Glomerular endothelial cell (primary cell): ENCODE results near the gene GLMP. TPM values are rescaled to one million over a fixed set of nuclear protein-coding genes. Genes with fewer than 3 reads are reported as not detected.
"Not testable (repeated sequence)": the region's sequence is repeated elsewhere in the genome, so short reads cannot be mapped to it uniquely, and the experiment has no call there.

Experiments
- DNase-seq: peaks from one replicate; pipeline ENCODE4 v3.0.0-alpha.2; 2011; ENCODE audit warnings: low read depth, low spot score; ENCODE audit errors: extremely low read depth
- total RNA-seq: library from RNA; depleted of rRNA; stranded (reverse); fragments of >200 nt; gene quantifications from 2 replicates; pipeline ENCODE4 v1.2.3, GENCODE V29; 2015

The GLMP gene
- total RNA-seq: 106 and 141 TPM in 2 replicates

GRCh38 chr1:156295391-156295947 is at the start of gene GLMP:
TSS of gene GLMP (minus strand) at chr1:156295679. CDS start at chr1:156295645, 34 bp downstream.
- DNase-seq: no peak

- DNase-seq: no peak
Measured at GRCh38 chr1:156344409-156344808, 48.9 kb upstream of the GLMP start.

- no peak for DNase-seq
Measured at GRCh38 chr1:156342166-156342955, 46.9 kb upstream of the GLMP start.

- DNase-seq: peak; percentile 99
Measured at GRCh38 chr1:156338180-156338976, 42.9 kb upstream of the GLMP start, which contains the start of the genes CCT3 and TSACC. TSS of gene CCT3 (minus strand) at chr1:156338292. CDS start at chr1:156338184, 108 bp downstream. TSS of gene TSACC (plus strand) at chr1:156338526. CDS start at chr1:156339758, 1,232 bp downstream.

- DNase-seq: no peak
Measured at GRCh38 chr1:156337888-156338179, 42.4 kb upstream of the GLMP start.

- no peak for DNase-seq
Measured at GRCh38 chr1:156337052-156337887, 41.8 kb upstream of the GLMP start.

GRCh38 chr1:156336242-156336641 is 40.8 kb upstream of the GLMP start:
- DNase-seq: no peak

- not testable (repeated sequence) for DNase-seq
Measured at GRCh38 chr1:156323179-156323578, 27.7 kb upstream of the GLMP start.

- DNase-seq: no peak
Measured at GRCh38 chr1:156320560-156320959, 25.1 kb upstream of the GLMP start.

- no peak for DNase-seq
Measured at GRCh38 chr1:156319664-156320063, 24.2 kb upstream of the GLMP start.

- no peak for DNase-seq
Measured at GRCh38 chr1:156316909-156317308, 21.4 kb upstream of the GLMP start.

- DNase-seq: no peak
Measured at GRCh38 chr1:156310962-156311361, 15.5 kb upstream of the GLMP start.

GRCh38 chr1:156308078-156308477 is 12.6 kb upstream of the GLMP start:
- no peak for DNase-seq

GRCh38 chr1:156305215-156305614 is 9.7 kb upstream of the GLMP start:
- no peak for DNase-seq

GRCh38 chr1:156303241-156303640 is 7.8 kb upstream of the GLMP start:
- DNase-seq: no peak

GRCh38 chr1:156298852-156299357 is 3.4 kb upstream of the GLMP start, which contains the start of gene VHLL:
TSS of gene VHLL (minus strand) at chr1:156299307. CDS start at chr1:156299189, 118 bp downstream.
- DNase-seq: no peak

- DNase-seq: no peak
Measured at GRCh38 chr1:156293895-156294294, 1.6 kb downstream of the GLMP start.

GRCh38 chr1:156293098-156293434 is 2.4 kb downstream of the GLMP start:
- no peak for DNase-seq

- DNase-seq: no peak
Measured at GRCh38 chr1:156291226-156292061, 4.0 kb downstream of the GLMP start.

GRCh38 chr1:156289857-156290256 is 5.6 kb downstream of the GLMP start:
- no peak for DNase-seq
